Mucosa of descending colon (tissue), 3 donors: ENCODE measurements around the gene RNFT1. TPM values are rescaled to one million over a fixed set of nuclear protein-coding genes. Genes with fewer than 3 reads are reported as not detected.
"Not testable (repeated sequence)": the region's sequence is repeated elsewhere in the genome, so short reads cannot be mapped to it uniquely, and the experiment has no call there.

ENCODE experiments used
- ATAC-seq: fragments of 200-7000 bp; cut with Tn5 transposase; one replicate; pipeline ENCODE4 v1.9.1; 2020; ENCODE audit warnings: mild to moderate bottlenecking, moderate library complexity
- DNase-seq, 3 donors: peaks; one replicate each; pipeline ENCODE4 v3.0.0-alpha.2; 2020
- H3K36me3 ChIP-seq: fragments of 200-600 bp; one replicate; pipeline ENCODE4 v1.8.0; 2021; ENCODE audit warnings: low read depth, mild to moderate bottlenecking
- H3K4me1 ChIP-seq: fragments of 200-600 bp; one replicate; pipeline ENCODE4 v1.8.0; 2021; ENCODE audit warnings: low read depth, mild to moderate bottlenecking
- H3K4me3 ChIP-seq: fragments of 200-600 bp; one replicate; pipeline ENCODE4 v1.8.0; 2021; ENCODE audit warnings: mild to moderate bottlenecking
- H3K9me3 ChIP-seq: fragments of 200-600 bp; one replicate; pipeline ENCODE4 v1.8.0; 2021; ENCODE audit warnings: mild to moderate bottlenecking
- CTCF ChIP-seq: fragments of 200-600 bp; IDR thresholded peaks from one replicate; pipeline ENCODE4 v1.8.0; 2022; ENCODE audit warnings: antibody characterized with exemption, mild to moderate bottlenecking
- intact Hi-C, 2 donors: fragments of 100-400 bp; cut with DNase I in 1 of 2; cut with micrococcal nuclease in 1 of 2; formaldehyde crosslinking; loops; one replicate each; pipeline versions ENCODE4 v1.11.0 to v1.11.1; 2022; cut with DNase I, micrococcal nuclease
- total RNA-seq, 3 donors: library from RNA; stranded (reverse); fragmentation: NEBNext Ultra II Directional in 2 of 3; extraction: Animal tissue kit (Norgen Biotek cat#: 25700) in 2 of 3; gene quantifications; one replicate each; pipeline versions ENCODE4 v1.2.1 to v1.2.4, GENCODE V29; 2021 to 2023
- donor health status: DM: no; HTN: no; CAD: no; lungs with moderate emphysema.
- donor health status: DM: no; HTN: no; CAD: no.
- donor health status: DM: no; HTN: yes; CAD: no.

Gene RNFT1
- total RNA-seq, 3 donors from 2014 or later, result 21.5 to 32.3 (median 21.9) TPM

GRCh38 chr17:59950049-59950448 lies 14.5 kb downstream of the RNFT1 start:
- DNase-seq (no peak), ATAC-seq (no peak)
- TF ChIP-seq CTCF, result no peak
- intact Hi-C loops, result no loop called here
- H3K36me3 ChIP-seq, result no peaks in the 10 kb centered on the region
- H3K4me1 ChIP-seq, result no peaks in the 10 kb centered on the region
- no peaks in the 10 kb centered on the region for H3K9me3 ChIP-seq
- no peak overlapping the region for H3K4me3 ChIP-seq

GRCh38 chr17:59947310-59947709 lies 17.2 kb downstream of the RNFT1 start:
- not testable (repeated sequence) for H3K9me3 ChIP-seq

DNA sequence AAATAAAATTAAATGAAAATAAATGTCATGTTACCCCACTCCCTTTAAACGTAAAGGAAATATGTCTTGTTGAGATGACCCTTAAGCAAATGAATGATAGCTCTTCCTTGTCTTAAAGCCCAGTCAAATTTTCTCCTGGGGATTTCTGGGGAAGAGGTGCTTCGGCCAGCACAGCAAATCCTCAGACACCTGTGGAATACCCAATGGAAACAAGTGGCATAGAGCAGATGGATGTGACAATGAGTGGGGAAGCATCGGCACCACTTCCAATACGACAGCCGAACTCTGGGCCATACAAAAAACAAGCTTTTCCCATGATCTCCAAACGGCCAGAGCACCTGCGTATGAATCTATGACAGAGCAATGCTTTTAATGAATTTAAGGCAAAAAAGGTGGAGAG lies 18.1 kb downstream of the RNFT1 start:
- ATAC-seq, H3K36me3 ChIP-seq: not testable (repeated sequence)

More at GRCh38 chr17:59947310-59947709, 17.2 kb downstream of the RNFT1 start:
- H3K36me3 ChIP-seq, DNase-seq, intact Hi-C loops, H3K4me1 ChIP-seq, H3K4me3 ChIP-seq, ATAC-seq: not testable (repeated sequence)

GRCh38 chr17:59941131-59941530 lies 23.4 kb downstream of the RNFT1 start:
- intact Hi-C loops, result no loop called here
- H3K4me1 ChIP-seq, result no peaks in the 10 kb centered on the region
- no peaks in the 10 kb centered on the region for H3K36me3 ChIP-seq
- ATAC-seq (no peak), DNase-seq (no peak)
- no peak overlapping the region for H3K4me3 ChIP-seq
- no peaks in the 10 kb centered on the region for H3K9me3 ChIP-seq
- no peak for TF ChIP-seq CTCF

More for the DNA sequence above, 18.1 kb downstream of the RNFT1 start:
- intact Hi-C loops, H3K4me3 ChIP-seq, H3K4me1 ChIP-seq, H3K9me3 ChIP-seq, DNase-seq: not testable (repeated sequence)

DNA sequence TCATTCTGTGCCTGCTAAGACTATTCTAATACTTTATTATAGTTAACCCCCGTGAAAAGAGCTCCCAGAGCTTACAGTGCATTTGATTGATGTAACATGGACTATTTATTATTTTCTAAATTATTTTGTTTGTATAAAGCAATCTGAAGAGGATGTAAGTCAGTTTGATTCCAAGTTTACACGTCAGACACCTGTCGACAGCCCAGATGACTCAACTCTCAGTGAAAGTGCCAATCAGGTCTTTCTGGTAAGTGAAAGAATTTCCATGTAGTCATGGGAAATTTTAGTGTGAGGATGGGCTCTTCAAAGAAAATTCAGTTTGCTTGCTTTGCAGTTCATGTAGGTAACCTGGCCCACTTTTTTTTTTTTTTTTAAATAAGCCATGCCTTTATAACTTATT lies 23.8 kb downstream of the RNFT1 start:
- H3K9me3 ChIP-seq, H3K4me1 ChIP-seq, ATAC-seq, H3K4me3 ChIP-seq, intact Hi-C loops, H3K36me3 ChIP-seq, DNase-seq: not testable (repeated sequence)

DNA sequence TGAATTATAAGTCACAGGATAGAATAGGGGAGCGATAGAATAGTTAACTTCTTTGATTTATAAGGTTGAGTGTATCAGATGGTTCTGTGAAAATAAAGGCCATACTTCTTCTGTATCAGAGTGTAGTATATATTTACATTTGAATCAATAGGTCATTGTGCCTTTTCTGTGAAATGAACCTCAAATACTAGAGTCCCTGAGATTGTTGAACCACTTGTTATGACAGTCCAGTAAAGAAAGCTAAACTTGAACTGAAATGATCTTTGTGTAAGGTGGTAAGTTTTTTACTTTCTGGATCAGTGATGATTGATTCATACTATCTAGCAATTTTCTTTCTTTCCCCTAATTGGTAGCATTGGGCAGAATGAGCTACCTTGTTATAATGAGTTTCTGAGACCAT lies 31.2 kb downstream of the RNFT1 start:
- H3K36me3 ChIP-seq, intact Hi-C loops, H3K9me3 ChIP-seq, H3K4me3 ChIP-seq, H3K4me1 ChIP-seq, ATAC-seq, DNase-seq: not testable (repeated sequence)

DNA sequence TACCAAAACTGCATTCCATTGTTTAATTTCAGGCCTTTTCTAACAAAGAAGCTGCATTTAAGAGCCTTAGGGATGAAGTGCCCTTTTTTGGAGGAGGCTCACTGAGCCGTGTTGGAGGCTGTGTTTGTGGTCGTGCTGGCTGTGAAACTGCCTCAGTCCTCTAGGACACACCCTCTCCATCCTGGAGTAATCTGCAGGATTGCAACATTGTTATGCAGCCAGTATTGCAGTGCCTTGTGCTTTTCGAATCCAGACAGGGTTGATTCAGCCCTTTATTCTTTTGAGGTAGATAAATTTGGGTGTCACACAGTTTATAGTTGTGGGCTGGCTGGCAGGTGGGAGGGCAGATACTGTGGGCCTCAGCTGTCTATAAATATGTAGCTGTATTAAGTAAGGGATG lies 33.8 kb downstream of the RNFT1 start:
- H3K36me3 ChIP-seq, ATAC-seq, DNase-seq, H3K4me1 ChIP-seq, intact Hi-C loops, H3K9me3 ChIP-seq, H3K4me3 ChIP-seq: not testable (repeated sequence)

- H3K9me3 ChIP-seq, H3K36me3 ChIP-seq, ATAC-seq, intact Hi-C loops, H3K4me3 ChIP-seq, H3K4me1 ChIP-seq, DNase-seq: not testable (repeated sequence)
These were observed 34.4 kb downstream of the RNFT1 start for GRCh38 chr17:59930121-59930520.

GRCh38 chr17:59920637-59921036 lies 43.9 kb downstream of the RNFT1 start:
- not testable (repeated sequence) for H3K9me3 ChIP-seq, ATAC-seq, H3K4me3 ChIP-seq, H3K36me3 ChIP-seq, DNase-seq, H3K4me1 ChIP-seq
- intact Hi-C loops, result loop anchor here in 1 of 2 donors (5.0 kb wide), 1 partner anchor 122 kb away; no protein-coding TSS in a partner anchor
